H1 (cell line): ENCODE results near the gene FGFBP3. TPM values are rescaled to one million over a fixed set of nuclear protein-coding genes. Genes with fewer than 3 reads are reported as not detected.

Experiments used
- CTCF ChIA-PET: fragments of 300-600 bp; sonication (Branson Sonifier 250); formaldehyde crosslinking; loops from one replicate; lab custom pipeline; 2021; ENCODE audit not compliant: partially characterized antibody; lab: Charles Lee
- POLR2A ChIA-PET: fragments of 300-600 bp; sonication (Branson Sonifier 250); formaldehyde crosslinking; loops from one replicate; lab custom pipeline; 2021; ENCODE audit warnings: inconsistent platforms; ENCODE audit not compliant: partially characterized antibody; lab: Charles Lee
- DNase-seq, 2 experiments: peaks; one replicate each; pipeline versions ENCODE4 v3.0.0 to v3.0.0-alpha.2; 2010 to 2022; ENCODE audit warnings: low spot score in 2 of 2, low read depth in 1 of 2, mixed read lengths in 1 of 2
- FAIRE-seq: peaks from 2 replicates; lab custom pipeline; 2011; peaks lifted over from hg19 to GRCh38; lab: Jason Lieb, UNC
- H2AFZ ChIP-seq: 2 replicates; pipeline ENCODE4 v1.8.1; 2012; ENCODE audit warnings: low read length, inconsistent platforms
- H2AK5ac ChIP-seq: 2 replicates; pipeline ENCODE4 v1.6.1; 2013; ENCODE audit warnings: low read depth, low read length
- H2BK120ac ChIP-seq: replicated peaks from 2 replicates; pipeline ENCODE3; 2013; ENCODE audit warnings: low read depth, low read length, inconsistent platforms
- H2BK12ac ChIP-seq: 2 replicates; pipeline ENCODE4 v1.6.1; 2013; ENCODE audit warnings: low read depth, low read length
- H2BK15ac ChIP-seq: 2 replicates; pipeline ENCODE4 v1.6.1; 2013; ENCODE audit warnings: low read length
- H2BK20ac ChIP-seq: 2 replicates; pipeline ENCODE4 v1.6.1; 2013; ENCODE audit warnings: low read length
- H2BK5ac ChIP-seq: 2 replicates; pipeline ENCODE4 v1.6.1; 2013; ENCODE audit warnings: low read depth, low read length
- H3K14ac ChIP-seq: 2 replicates; pipeline ENCODE4 v1.6.1; 2013; ENCODE audit warnings: inconsistent platforms; ENCODE audit not compliant: insufficient read length
- H3K18ac ChIP-seq: 2 replicates; pipeline ENCODE4 v1.6.1; 2013; ENCODE audit warnings: low read length; ENCODE audit errors: extremely low read depth
- H3K23ac ChIP-seq: 2 replicates; pipeline ENCODE4 v1.6.1; 2013; ENCODE audit warnings: inconsistent platforms; ENCODE audit not compliant: insufficient read length
- H3K23me2 ChIP-seq: 2 replicates; pipeline ENCODE4 v1.6.1; 2013; ENCODE audit warnings: low read depth, low read length
- H3K27ac ChIP-seq: 2 replicates; pipeline ENCODE4 v1.6.1; 2011; ENCODE audit warnings: low read depth, low read length, inconsistent platforms
- H3K27me3 ChIP-seq, 4 experiments: replicated peaks in 1 of 4; 1 replicate in 1 of 4; 2 replicates in 3 of 4; pipeline versions ENCODE4 v1.6.1 to v1.8.1; 2011 to 2013; ENCODE audit warnings: low read length in 3 of 4, mild to moderate bottlenecking in 3 of 4, inconsistent platforms in 2 of 4, mixed read lengths in 2 of 4, moderate library complexity in 1 of 4; ENCODE audit not compliant: control insufficient read depth in 3 of 4, insufficient read depth in 3 of 4; ENCODE audit errors: extremely low read depth in 1 of 4
- H3K36me3 ChIP-seq, 4 experiments: 2 replicates each; pipeline versions ENCODE4 v1.6.1 to v1.8.1; 2011 to 2013; ENCODE audit warnings: mild to moderate bottlenecking in 4 of 4, low read length in 3 of 4, moderate library complexity in 2 of 4, control low read depth in 1 of 4, inconsistent platforms in 1 of 4; ENCODE audit not compliant: insufficient read depth in 4 of 4, control insufficient read depth in 2 of 4
- H3K4ac ChIP-seq: replicated peaks from 2 replicates; pipeline ENCODE3; 2013; ENCODE audit warnings: low read length, low read depth, mixed read lengths, inconsistent platforms; ENCODE audit not compliant: insufficient read length
- H3K4me1 ChIP-seq, 4 experiments: replicated peaks in 1 of 4; 1 replicate in 1 of 4; 2 replicates in 3 of 4; pipeline versions ENCODE4 v1.6.1 to v1.8.1; 2011 to 2013; ENCODE audit warnings: low read length in 3 of 4, inconsistent platforms in 2 of 4, mixed read lengths in 1 of 4; ENCODE audit not compliant: insufficient read depth in 4 of 4, control insufficient read depth in 3 of 4
- H3K4me2 ChIP-seq, 2 experiments: 2 replicates each; pipeline versions ENCODE4 v1.6.1 to v1.8.1; 2011 to 2013; ENCODE audit warnings: low read depth in 2 of 2, low read length in 2 of 2, control low read depth in 1 of 2, inconsistent platforms in 1 of 2, mild to moderate bottlenecking in 1 of 2; ENCODE audit not compliant: insufficient read depth in 1 of 2
- H3K4me3 ChIP-seq, 4 experiments: fragments of 200-600, 300-600 bp in 1 of 4; sonication (generic), shearing (Covaris generic), sonication (Bioruptor Twin) in 1 of 4; 2 replicates each; pipeline versions ENCODE4 v1.5.1 to v1.8.1; 2011 to 2016; ENCODE audit warnings: low read length in 4 of 4, low read depth in 3 of 4, control low read depth in 2 of 4, inconsistent platforms in 2 of 4, mild to moderate bottlenecking in 2 of 4, mixed read lengths in 1 of 4, moderate library complexity in 1 of 4; ENCODE audit not compliant: insufficient read depth in 2 of 4; ENCODE audit errors: extremely low read depth in 1 of 4
- H3K56ac ChIP-seq: replicated peaks from 2 replicates; pipeline ENCODE3; 2013; ENCODE audit warnings: low read depth, mild to moderate bottlenecking, mixed read lengths, low read length, inconsistent platforms; ENCODE audit not compliant: insufficient read length
- H3K79me1 ChIP-seq: 2 replicates; pipeline ENCODE4 v1.6.1; 2013; ENCODE audit warnings: low read depth, low read length, control low read depth
- H3K79me2 ChIP-seq, 2 experiments: 2 replicates each; pipeline versions ENCODE4 v1.6.1 to v1.8.1; 2012 to 2013; ENCODE audit warnings: low read length in 2 of 2, mild to moderate bottlenecking in 2 of 2, inconsistent platforms in 1 of 2; ENCODE audit not compliant: insufficient read depth in 2 of 2, control insufficient read depth in 1 of 2
- H3K9ac ChIP-seq, 4 experiments: replicated peaks in 1 of 4; 1 replicate in 1 of 4; 2 replicates in 3 of 4; pipeline versions ENCODE4 v1.6.1 to v1.8.1; 2011 to 2013; ENCODE audit warnings: low read depth in 3 of 4, low read length in 3 of 4, control low read depth in 2 of 4, mild to moderate bottlenecking in 2 of 4, moderate library complexity in 2 of 4, inconsistent platforms in 1 of 4; ENCODE audit errors: extremely low read depth in 1 of 4
- H3K9me3 ChIP-seq, 2 experiments: 2 replicates each; pipeline versions ENCODE4 v1.6.1 to v1.8.1; 2012 to 2013; ENCODE audit warnings: mild to moderate bottlenecking in 2 of 2, moderate library complexity in 2 of 2, control low read depth in 1 of 2, inconsistent platforms in 1 of 2, low read depth in 1 of 2, low read length in 1 of 2, mixed read lengths in 1 of 2; ENCODE audit not compliant: insufficient read depth in 2 of 2
- H4K20me1 ChIP-seq, 2 experiments: replicated peaks in 1 of 2; 2 replicates each; pipeline versions ENCODE3 to v1.8.1; 2011 to 2013; ENCODE audit warnings: inconsistent platforms in 2 of 2, low read length in 2 of 2, mild to moderate bottlenecking in 1 of 2; ENCODE audit not compliant: insufficient read depth in 2 of 2, control insufficient read depth in 1 of 2
- H4K5ac ChIP-seq: 2 replicates; pipeline ENCODE4 v1.6.1; 2013; ENCODE audit warnings: low read length, low read depth, mixed read lengths, inconsistent platforms; ENCODE audit not compliant: insufficient read length
- H4K8ac ChIP-seq: 2 replicates; pipeline ENCODE4 v1.8.0; 2013; ENCODE audit warnings: mild to moderate bottlenecking, moderate library complexity, low read length, inconsistent platforms; ENCODE audit not compliant: insufficient read depth; ENCODE audit errors: extremely low read depth
- H4K91ac ChIP-seq: replicated peaks from 2 replicates; pipeline ENCODE3; 2013; ENCODE audit warnings: low read length, mixed read lengths, inconsistent platforms; ENCODE audit not compliant: insufficient read length
- EZH2 ChIP-seq: fragments of 200-600 bp; sonication (generic); IDR thresholded peaks from 2 replicates; pipeline ENCODE4 v1.7.1; 2012; ENCODE audit warnings: low read depth, mild to moderate bottlenecking, moderate library complexity, low read length, inconsistent platforms; ENCODE audit not compliant: severe bottlenecking
- HDAC2 ChIP-seq, 2 experiments: fragments of 300-600 bp in 1 of 2; sonication (generic) in 1 of 2; IDR thresholded peaks; 2 replicates each; pipeline ENCODE4 v1.6.1; 2011 to 2012; ENCODE audit warnings: low read depth in 2 of 2, low read length in 2 of 2, mild to moderate bottlenecking in 2 of 2, moderate library complexity in 2 of 2, borderline replicate concordance in 1 of 2, inconsistent platforms in 1 of 2
- NANOG ChIP-seq: IDR thresholded peaks from 2 replicates; pipeline ENCODE4 v1.6.1; 2011; ENCODE audit warnings: low read length, low read depth, mild to moderate bottlenecking, inconsistent platforms; ENCODE audit not compliant: insufficient read depth, poor library complexity, severe bottlenecking
- RBBP5 ChIP-seq: IDR thresholded peaks from 2 replicates; pipeline ENCODE4 v1.7.1; 2012; ENCODE audit warnings: low read depth, mild to moderate bottlenecking, inconsistent platforms, low read length, moderate library complexity, borderline replicate concordance
- TAF1 ChIP-seq: IDR thresholded peaks from 2 replicates; pipeline ENCODE4 v1.6.1; 2011; ENCODE audit warnings: mild to moderate bottlenecking, low read depth, low read length
- TEAD4 ChIP-seq: IDR thresholded peaks from 2 replicates; pipeline ENCODE4 v1.6.1; 2012; ENCODE audit warnings: low read depth, low read length, inconsistent platforms, mixed read lengths
- WGBS, 2 experiments: shearing (Covaris generic) in 1 of 2; methylation state at CpG; one replicate each; pipeline versions ENCODE4 v1.1.6 to v1.1.7; 2013 to 2015; ENCODE audit warnings: low lambda C conversion rate in 2 of 2, mixed read lengths in 2 of 2, inconsistent platforms in 1 of 2, low coverage in 1 of 2, missing lambda C conversion rate in 1 of 2; ENCODE audit not compliant: insufficient replicate concordance in 2 of 2, insufficient coverage in 1 of 2, insufficient read length in 1 of 2; ENCODE audit errors: extremely low coverage in 1 of 2, missing lambda C conversion rate in 1 of 2; 5-methylcytosine and 5-hydroxymethylcytosine counted together
- polyA plus RNA-seq, 7 experiments: library from polyadenylated mRNA; depleted of rRNA in 3 of 7; stranded (reverse) in 5 of 7; unstranded in 2 of 7; fragments of >200 nt in 5 of 7; fragments of 200-250 nt in 2 of 7; gene quantifications; 1 replicate in 5 of 7; 2 replicates in 1 of 7; 4 replicates in 1 of 7; pipeline versions ENCODE4 v1.2.1 to v1.2.3, GENCODE V29; 2011 to 2013; ENCODE audit warnings: missing spikeins in 2 of 7, mixed read lengths in 2 of 7
- total RNA-seq: library from RNA; stranded (reverse); fragmentation: NEBNext Ultra II Directional; extraction: Animal tissue kit (Norgen Biotek cat#: 25700); gene quantifications from 2 replicates; pipeline ENCODE4 v1.2.1, GENCODE V29; 2021
- TF ChIP-seq, protein P1 (sequence below), 3 experiments: IDR thresholded peaks; 1 replicate in 2 of 3; 2 replicates in 1 of 3; pipeline versions ENCODE4 v1.5.1 to v1.6.1; 2011; ENCODE audit warnings: low read length in 3 of 3, mild to moderate bottlenecking in 3 of 3, inconsistent platforms in 2 of 3, low read depth in 1 of 3, moderate library complexity in 1 of 3; ENCODE audit not compliant: insufficient read depth in 1 of 3; ENCODE audit errors: control extremely low read depth in 1 of 3

The FGFBP3 gene
- total and polyA plus RNA-seq, 2 of the 8 experiments (the other 6 are each of a cell fraction or from before 2014, with no cell fraction given): 54.6 to 115 TPM

DNA sequence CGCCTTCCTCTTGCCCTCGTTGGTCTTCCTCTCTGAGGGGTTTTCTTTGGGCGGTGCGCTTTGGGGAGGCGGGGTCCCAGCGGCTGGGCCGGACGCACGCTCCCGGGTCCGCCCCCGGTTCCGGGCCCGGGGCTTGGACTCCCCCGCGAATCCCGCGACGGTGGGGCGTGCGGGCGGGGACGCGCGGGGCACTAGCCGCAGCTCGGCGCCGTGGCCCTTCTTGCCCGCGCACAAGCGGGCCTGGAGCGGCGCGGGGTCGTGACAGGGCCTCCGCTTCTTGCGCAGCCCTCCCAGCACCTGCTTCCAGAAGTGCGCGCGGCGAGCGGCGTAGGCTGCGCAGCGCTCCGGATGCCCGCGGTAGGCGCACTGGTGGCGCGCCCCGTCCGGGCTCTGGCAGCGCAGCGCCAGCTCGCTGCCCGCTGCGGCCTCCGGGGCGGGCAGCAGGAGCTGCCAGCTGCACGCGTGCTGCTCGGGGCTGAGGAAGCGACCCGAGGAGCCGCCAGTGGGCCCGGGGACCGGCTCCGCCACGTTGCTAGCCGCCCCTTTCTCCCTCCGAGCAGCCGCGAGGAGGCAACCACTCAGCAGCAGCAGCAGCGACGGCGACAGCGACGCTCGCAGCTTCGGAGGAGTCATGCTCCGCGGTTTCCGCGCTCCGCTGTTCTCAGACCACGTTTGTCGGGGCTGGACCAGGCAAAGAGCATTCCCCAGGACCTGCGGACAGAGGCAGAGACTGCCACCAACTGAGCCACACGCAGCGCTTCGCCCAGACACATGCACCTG is 759 bp downstream of the FGFBP3 start:
- Histone ChIP-seq H3K4ac (peak overlapping the region; percentile 78), H3K27ac (peak overlapping the region; percentile 64; the same call in 1 of the 2 replicates), H3K4me3 (peak overlapping the region; percentile 69 to 88 (median 80)), H2BK12ac (no peak overlapping the region), H2BK20ac (no peak overlapping the region), H3K23ac (no peak overlapping the region), H2AK5ac (no peak overlapping the region), H3K4me2 (peak overlapping the region; percentile 62 to 78), H4K5ac (peak overlapping the region; percentile 96), H4K20me1 (no peaks in the 10 kb centered on the region), H3K36me3 (peaks cover 2 to 29% (median 10%) of the 10 kb centered on the region in 4 experiments; a peak in 5 of 8 replicates), H2BK15ac (no peak overlapping the region), H4K8ac (peak overlapping the region; percentile 86), H3K56ac (peak overlapping the region; percentile 82), H2BK120ac (peak overlapping the region; percentile 13), H2AFZ (0 out of 2 replicates have a peak overlapping the region, but pooled peaks have one; percentile 59), H3K9me3 (no peaks in the 10 kb centered on the region), H3K79me2 (peaks cover 10 to 36% of the 10 kb centered on the region in 2 experiments), H2BK5ac (peak overlapping the region; percentile 21; the same call in 1 of the 2 replicates), H3K27me3 (no peaks in the 10 kb centered on the region), H3K23me2 (peaks cover 15% of the 10 kb centered on the region), H3K79me1 (peaks cover 5% of the 10 kb centered on the region; the same call in 1 of the 2 replicates), H3K4me1 (peaks cover 1 to 7% (median 4%) of the 10 kb centered on the region in 4 experiments; a peak in 3 of 7 replicates), H3K14ac (no peak overlapping the region), H4K91ac (peak overlapping the region; percentile 96), H3K18ac (peak overlapping the region; percentile 95), H3K9ac (peak overlapping the region; percentile 49 to 73 (median 66))
- DNase-seq: peak in 1 of 2 experiments; percentile 85
- peak; percentile 32 for FAIRE-seq
- 1% methylated on average over 63 of the region's 93 CpGs; no CpG with 5 or more reads in 1 of the 2 experiments for WGBS, 2 experiments
- ChIA-PET POLR2A (interaction anchor here (0.7 to 2.6 kb wide), 12 partner anchors 15 to 1013 kb away, joined by 3 to 26 read pairs (median 4); partner anchors contain the start of genes BTAF1 and TNKS2), CTCF (interaction anchor here (0.6 to 2.5 kb wide), 17 partner anchors 10 to 1043 kb away, joined by 3 to 10 read pairs (median 3); partner anchors contain the start of gene BTAF1)
- TF ChIP-seq RBBP5: peak; percentile 62
- TF ChIP-seq, protein P1, sequence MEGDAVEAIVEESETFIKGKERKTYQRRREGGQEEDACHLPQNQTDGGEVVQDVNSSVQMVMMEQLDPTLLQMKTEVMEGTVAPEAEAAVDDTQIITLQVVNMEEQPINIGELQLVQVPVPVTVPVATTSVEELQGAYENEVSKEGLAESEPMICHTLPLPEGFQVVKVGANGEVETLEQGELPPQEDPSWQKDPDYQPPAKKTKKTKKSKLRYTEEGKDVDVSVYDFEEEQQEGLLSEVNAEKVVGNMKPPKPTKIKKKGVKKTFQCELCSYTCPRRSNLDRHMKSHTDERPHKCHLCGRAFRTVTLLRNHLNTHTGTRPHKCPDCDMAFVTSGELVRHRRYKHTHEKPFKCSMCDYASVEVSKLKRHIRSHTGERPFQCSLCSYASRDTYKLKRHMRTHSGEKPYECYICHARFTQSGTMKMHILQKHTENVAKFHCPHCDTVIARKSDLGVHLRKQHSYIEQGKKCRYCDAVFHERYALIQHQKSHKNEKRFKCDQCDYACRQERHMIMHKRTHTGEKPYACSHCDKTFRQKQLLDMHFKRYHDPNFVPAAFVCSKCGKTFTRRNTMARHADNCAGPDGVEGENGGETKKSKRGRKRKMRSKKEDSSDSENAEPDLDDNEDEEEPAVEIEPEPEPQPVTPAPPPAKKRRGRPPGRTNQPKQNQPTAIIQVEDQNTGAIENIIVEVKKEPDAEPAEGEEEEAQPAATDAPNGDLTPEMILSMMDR (IDR thresholded peaks at IDR 0.05; ENCODE audit: control extremely low read depth in 1 of 3, insufficient read depth in 1 of 3, low read depth in 1 of 3, low read length in 3 of 3): peak; percentile 61 to 65 (median 61)
- TF ChIP-seq TEAD4: peak; percentile 54; the same call in 1 of the 2 replicates
- TF ChIP-seq NANOG: no peak
- TF ChIP-seq HDAC2 (IDR thresholded peaks at IDR 0.05; ENCODE audit: borderline replicate concordance in 1 of 2, low read depth in 2 of 2, low read length in 2 of 2): peak in 1 of 2 experiments; percentile 78; a peak in 2 of 4 replicates
- no peak for TF ChIP-seq EZH2
- 0 out of 2 replicates have a peak, but pooled peaks have one; percentile 57 for TF ChIP-seq TAF1
